GM18873 (cell line): ENCODE data around the gene TCEAL2.
A peak's percentile ranks its signal among the peaks of the same experiment; 100 is the strongest.
"Not testable (repeated sequence)": the region's sequence is repeated elsewhere in the genome, so short reads cannot be mapped to it uniquely, and the experiment has no call there.

Experiments
- ATAC-seq: cut with Tn5 transposase; IDR thresholded peaks from one replicate; pipeline ENCODE4 v1.9.1; 2021; ENCODE audit warnings: mild to moderate bottlenecking, moderate library complexity, moderate number of reproducible peaks; ENCODE audit not compliant: unreplicated experiment, low FRiP score

The TCEAL2 gene

DNA sequence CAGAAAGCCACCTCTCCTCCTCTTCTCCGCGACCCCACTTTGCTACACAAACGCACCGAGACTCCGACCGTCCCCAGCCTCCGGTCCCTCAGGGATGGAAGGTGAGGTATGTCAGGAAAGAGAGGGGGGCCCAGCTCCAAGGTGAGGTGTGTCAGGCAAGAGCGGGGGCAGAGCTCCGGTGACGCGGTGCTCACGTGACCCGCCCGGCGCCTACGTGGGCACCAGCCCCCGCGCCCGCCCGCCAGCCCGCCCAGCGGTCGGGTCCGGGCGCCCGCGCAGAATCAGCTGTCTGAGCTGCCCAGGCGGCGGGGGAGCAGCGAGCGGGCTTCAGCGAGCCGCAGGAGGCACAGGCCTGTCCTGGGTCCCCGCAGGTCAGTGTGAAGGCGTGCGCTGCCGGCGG lies at the start of gene TCEAL2:
TSS of gene TCEAL2 (plus strand) at position 244 of the 400 bp plus-strand sequence. CDS start 1,152 bp downstream, outside the sequence.
- not testable (repeated sequence) for ATAC-seq

DNA sequence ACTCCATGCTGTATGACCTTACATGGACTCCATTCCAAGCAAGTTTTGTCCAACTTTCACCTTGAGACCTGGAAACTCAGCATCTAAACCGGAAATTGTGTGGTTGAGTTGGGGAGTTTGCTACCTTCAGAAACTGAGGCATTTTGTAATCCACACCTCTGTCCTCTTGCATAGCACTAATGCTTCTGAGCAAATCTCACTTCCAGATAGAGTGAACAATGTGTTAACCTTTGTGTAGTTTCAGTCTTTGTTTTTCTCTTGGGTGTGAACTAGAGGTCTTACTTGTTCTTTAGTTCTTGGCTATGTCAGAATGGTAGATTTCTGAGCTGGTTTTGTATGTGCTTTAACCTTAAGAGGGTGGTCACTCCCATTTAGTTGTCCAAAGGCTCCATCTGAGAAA lies 48.1 kb upstream of the TCEAL2 start:
- ATAC-seq: no peak

DNA sequence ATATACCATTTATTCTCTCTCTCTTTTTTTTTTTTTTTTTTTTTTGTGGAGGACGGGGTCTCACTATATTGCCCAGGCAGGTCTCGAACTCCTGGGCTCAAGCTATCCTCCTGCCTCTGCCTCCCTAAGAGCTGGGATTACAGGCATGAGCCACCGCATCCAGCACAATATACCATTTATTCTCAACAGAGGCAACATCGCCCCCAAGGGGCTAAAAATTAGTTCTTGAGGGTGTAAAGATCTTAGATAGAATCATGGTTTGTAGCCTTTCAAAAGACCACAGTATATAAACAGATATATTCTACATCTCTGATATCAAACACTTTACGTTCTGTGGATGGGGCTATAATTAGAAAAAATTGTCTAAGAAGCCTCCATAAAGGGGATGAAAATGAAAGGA lies 39.8 kb upstream of the TCEAL2 start:
- ATAC-seq: no peak

DNA sequence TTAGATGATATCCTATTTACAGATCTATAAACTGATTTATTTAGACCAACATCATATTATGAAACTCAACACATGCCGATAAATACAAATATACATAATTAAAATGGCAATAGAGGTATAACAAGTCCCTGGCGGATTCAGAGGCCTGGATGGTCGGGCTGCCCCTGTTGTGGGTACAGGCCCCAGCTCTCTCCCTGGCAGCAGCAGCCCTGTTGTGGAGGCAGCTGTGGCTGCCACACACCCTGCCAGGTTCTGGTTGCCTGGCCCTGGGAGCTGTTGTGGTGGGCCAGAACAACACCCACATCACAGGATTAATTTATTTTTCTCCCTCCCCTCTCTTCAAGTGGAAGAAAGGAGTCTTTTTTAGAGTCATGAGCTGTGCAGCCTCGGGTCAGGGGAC lies 12.1 kb upstream of the TCEAL2 start:
- no peak for ATAC-seq

DNA sequence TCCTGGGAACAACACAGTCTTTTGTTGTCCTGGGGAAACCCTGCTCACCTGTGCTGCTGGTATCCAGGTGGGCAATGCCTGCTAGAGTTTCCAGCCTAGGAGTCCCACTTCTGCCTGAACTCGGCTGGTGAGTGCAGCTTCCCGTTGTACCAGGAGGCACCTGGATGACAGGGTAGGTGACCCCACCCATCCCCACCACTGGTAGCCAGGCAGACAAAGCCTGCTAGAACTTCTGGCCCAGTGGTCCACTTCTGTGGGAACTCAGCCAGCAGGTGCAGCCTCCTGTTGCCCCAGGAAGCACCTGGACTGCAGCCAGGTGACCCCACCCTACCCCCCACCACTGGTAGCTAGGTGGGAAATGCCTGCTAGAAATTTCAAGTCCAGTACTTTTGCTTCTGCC lies 9.7 kb upstream of the TCEAL2 start:
- no peak for ATAC-seq

DNA sequence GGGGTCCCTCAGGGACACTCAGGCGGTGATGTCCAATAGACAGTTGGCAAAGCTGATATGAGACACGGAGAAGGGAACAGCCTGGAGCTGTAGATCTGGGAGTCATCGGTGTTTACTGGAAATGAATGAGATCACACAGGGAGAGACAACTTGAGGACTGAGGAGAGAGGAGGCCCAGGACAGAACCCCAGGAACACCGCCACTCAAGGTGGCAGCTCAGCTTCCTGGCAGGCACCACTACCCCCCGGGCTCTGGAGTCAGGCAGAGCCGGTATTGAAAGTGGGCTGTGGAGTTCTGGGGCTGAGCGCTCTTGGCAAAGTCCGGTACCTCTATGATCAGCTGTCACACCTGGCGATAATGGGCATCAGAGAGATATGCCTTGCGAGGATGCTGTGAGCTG lies 465 bp upstream of the TCEAL2 start:
- not testable (repeated sequence) for ATAC-seq

DNA sequence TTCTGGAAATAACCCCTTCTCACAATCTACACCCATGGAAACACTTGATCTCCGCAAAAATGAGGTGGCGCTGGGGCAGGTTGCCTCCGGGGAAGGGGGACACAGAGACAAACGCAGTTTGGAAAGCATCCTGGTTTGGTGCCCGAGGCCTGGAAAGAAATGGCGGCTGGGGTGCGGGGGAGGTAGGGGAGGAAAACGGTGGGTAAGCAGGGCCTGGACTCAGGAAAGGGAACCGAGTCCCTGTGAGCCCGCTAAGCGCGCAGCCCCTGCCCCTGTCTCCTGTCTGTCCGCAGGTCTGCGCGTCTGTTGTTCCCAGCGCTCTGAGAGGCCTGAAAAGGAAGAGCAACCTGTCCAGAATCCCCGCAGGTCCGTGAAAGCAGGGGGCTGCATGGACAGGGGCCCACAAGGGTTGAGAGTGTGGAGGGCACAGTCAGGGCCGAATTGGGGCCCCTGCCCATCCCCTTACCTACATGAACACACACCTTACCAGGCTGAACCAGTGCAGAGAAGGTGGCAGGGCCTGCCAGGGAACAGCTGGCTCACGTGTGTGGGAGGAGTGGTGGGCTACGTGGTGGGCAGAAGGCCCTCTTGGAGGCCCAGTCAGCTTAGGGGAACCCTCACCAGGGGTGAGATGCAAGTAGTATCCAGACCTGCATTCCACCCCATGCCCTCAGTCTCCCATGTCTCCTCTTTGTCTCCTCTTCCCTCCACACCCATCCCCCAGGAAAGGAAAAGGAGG lies 770 bp downstream of the TCEAL2 start:
- ATAC-seq: not testable (repeated sequence)

DNA sequence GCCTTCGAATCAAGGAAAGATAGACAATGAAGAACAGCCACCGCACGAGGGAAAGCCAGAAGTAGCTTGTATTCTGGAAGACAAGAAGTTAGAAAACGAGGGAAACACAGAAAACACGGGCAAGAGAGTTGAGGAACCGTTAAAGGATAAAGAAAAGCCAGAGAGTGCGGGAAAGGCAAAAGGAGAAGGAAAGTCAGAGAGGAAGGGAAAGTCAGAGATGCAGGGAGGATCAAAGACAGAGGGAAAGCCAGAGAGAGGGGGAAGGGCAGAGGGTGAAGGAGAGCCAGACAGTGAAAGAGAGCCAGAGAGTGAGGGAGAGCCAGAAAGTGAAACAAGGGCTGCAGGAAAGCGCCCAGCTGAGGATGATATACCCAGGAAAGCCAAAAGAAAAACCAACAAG lies 1.4 kb downstream of the TCEAL2 start:
- ATAC-seq: no peak

DNA sequence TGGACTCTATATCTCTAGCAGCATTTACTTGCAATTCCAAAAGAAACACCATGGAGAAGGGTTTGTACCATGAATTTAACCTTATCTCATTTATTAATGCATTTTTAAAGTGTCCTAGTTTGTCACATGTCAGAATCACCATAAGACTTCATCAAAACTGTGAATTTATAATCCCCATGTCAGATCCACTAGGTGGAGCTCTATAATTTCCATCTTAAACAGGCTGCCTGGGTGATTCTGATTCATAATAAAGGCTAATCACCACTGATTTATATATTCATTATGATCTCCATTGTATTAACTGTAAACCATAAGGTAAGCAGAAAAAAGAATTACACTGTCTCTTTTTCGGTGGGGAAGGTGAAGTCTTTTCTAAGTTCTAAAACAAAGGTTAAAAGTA lies 4.0 kb downstream of the TCEAL2 start:
- ATAC-seq: no peak

DNA sequence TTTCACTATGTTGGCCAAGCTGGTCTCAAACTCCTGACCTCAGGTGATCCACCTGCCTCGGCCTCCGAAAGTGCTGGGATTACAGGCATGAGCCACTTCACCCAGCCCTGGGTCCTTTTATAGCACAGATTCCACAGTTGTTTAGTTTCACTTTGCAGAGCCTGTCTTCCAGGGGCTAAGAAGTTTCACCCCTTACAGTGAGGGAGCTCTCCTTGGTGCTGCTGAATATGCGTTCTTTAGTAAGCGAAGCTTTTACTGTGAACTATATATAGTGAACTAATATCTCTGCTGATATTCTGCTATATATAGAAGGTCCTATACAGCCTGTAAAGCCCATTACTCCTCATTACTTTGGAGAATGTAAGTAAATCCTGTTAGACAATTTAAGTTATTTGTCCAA lies 12.6 kb downstream of the TCEAL2 start:
- ATAC-seq: no peak

DNA sequence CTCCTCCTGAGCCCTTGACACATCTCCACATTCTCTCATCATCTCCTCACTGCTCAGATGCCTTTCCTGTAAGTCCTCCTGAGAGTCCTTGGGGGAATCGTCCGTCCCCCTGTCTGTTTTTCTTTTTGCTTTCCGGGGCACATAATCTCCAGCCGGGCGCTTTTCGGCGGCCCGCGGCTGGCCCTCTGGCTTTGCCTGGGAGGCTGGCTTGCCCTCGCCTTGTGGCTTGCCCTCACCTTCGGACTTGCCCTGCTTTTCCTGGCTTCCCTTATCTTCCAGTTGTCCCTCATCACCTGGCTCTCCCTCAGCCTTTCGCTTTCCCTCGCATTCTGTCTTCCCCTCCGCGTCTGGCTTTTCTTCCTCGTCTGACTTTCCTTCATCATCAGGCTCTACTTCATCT lies 15.4 kb downstream of the TCEAL2 start:
- ATAC-seq: not testable (repeated sequence)

DNA sequence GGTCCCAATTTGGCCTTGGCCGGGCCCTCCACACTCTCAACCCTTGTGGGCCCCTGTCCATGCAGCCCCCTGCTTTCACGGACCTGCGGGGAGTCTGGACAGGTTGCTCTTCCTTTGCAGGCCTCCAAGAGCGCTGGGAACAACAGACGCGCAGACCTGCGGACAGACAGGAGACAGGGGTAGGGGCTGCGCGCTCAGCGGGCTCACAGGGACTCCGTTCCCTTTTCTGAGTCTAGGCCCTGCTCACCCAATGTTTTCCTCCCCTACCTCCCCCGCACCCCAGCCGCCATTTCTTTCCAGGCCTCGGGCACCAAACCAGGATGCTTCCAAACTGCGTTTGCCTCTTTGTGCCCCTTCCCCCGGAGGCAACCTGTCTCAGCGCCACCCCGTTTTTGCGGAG lies 16.2 kb downstream of the TCEAL2 start:
- not testable (repeated sequence) for ATAC-seq

DNA sequence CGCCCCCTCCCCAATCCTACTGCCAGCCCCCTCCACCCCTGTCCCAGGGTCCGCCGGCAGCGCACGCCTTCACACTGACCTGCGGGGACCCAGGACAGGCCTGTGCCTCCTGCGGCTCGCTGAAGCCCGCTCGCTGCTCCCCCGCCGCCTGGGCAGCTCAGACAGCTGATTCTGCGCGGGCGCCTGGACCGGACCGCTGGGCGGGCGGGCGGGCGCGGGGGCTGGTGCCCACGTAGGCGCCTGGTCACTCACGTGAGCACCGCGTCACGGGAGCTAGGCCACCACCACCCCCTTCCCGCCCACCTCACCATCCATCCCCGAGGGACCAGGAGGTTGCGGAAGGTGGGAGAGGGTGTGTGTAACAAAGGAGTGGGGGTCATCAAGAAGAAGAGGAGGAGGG lies 16.8 kb downstream of the TCEAL2 start, which contains the start of gene TCEAL6:
TSS of gene TCEAL6 (minus strand) at position 208 of the 400 bp plus-strand sequence.
- ATAC-seq: not testable (repeated sequence)

DNA sequence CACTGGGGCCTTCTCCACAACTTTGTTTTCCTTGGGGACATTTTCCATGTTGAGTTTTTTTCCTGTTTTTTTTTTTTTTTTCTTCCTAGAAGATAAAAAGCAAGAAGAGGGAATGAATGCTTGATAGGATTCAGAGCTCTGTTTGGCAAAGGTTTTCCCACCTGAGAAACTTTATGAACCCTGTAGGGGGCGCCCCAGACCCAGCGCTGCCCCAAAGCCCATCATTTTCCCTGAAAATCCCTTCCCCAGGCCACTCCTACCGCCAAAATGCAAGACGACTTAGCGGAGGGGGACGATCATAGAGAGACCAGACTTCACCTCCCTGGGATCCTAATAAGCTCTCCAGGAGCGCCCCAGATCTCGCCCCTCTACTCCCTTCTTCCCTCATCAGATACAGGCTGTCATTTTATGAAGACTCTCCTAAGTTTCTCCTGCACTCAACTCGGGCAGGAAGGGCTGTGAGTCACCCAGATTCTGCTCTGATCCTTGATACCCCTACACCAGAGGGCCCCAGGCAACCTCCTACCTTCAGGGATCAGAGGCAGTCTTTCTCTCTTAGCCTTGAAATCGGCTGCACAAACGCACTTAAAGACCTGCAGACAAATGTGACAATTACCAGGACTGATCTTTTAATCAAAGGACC lies 28.9 kb downstream of the TCEAL2 start:
- ATAC-seq: no peak

DNA sequence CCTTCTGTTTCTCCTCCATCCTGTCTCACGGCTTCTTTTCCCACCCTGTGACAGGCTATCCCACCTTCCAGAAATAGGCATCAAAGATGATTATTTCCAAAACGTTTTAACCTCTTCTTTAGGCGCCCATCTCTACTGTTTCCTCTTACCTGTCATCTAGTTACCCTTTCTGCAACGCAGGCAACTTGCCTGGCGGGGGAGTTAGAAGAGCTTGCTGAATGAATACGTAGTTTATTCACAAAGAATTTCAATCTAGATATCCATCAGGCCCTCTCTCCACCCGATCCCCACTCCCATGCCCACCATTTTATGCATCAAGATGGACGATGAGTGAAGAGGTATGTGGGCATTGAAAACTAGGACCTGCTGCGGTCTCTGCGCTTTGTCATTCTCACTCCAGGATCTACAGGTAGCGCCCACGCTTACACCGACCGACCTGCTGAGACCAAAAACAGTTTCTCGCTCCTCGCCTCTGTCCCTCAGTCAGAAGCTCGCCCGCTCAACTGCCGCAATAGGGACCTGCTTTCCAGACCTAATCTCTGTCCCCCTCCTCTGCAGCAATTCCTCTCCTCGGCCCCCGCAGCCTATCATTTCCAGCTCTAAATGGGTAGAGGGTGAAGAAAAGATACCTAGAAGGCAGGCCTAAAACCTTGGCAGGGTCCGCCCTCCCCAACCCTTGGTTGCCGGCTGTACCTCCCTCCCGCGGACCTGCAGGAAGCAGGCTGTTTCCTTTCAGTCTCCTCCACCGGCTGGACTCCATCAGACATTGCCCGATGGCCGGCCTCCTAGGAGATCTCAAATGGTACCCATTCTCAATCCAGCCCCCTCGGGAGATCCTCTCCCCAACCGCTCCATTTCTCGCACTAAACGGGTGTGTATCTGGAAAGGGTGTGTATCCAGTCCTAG lies 29.7 kb downstream of the TCEAL2 start:
- peak; percentile 21 for ATAC-seq

DNA sequence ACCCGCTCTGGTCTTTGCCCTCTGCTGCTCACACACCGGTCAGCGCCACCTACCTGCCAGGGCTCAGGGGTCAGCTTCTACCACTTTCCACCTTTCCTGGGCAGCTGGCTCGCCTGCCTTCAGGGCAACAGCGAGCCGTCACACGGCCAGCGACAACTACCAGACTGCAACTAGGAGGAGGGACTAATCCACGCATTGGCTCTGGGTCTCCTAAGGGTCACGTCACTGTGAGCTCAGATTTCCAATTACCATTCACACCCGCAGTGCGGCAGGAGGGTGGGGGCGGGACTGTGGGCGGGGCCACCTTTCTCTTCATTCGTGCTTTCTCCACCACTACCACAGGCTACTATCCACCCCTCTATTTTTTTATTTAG lies 30.3 kb downstream of the TCEAL2 start, which contains the start of gene BEX5:
TSS of gene BEX5 (minus strand) at position 172 of the 374 bp plus-strand sequence. CDS start 1,712 bp downstream, outside the sequence.
- peak; percentile 86 for ATAC-seq
